ENCODE results near the gene REEP1. TPM values are rescaled to one million over a fixed set of nuclear protein-coding genes. Genes with fewer than 3 reads are reported as not detected.

Gene REEP1
- total and polyA plus RNA-seq, 2 donors (not counting 1 experiment from before 2014, with no cell fraction given) = not detected

- Histone ChIP-seq H4K20me1 (ENCODE audit: control insufficient read depth, insufficient read depth, low read length, poor library complexity, severe bottlenecking) (no peaks in the 10 kb centered on the region), H3K79me2 (ENCODE audit: control insufficient read depth, insufficient read depth, low read length) (peaks cover 48% of the 10 kb centered on the region), H3K9me3 (ENCODE audit: control extremely low read depth in 1 of 3, control insufficient read depth in 2 of 3, insufficient read depth in 1 of 3, low read length in 2 of 3) (no peaks in the 10 kb centered on the region), H3K4me1 (ENCODE audit: control insufficient read depth in 2 of 2, insufficient read depth in 2 of 2, low read length in 2 of 2) (peaks cover 5 to 7% of the 10 kb centered on the region in 2 donors), H3K27me3 (replicated peaks in 1 of 4; ENCODE audit: control extremely low read depth in 1 of 4, control insufficient read depth in 3 of 4, insufficient read depth in 4 of 4, low read length in 3 of 4) (no peaks in the 10 kb centered on the region), H3K27ac (ENCODE audit: low read length in 2 of 2) (no peak overlapping the region), H2AFZ (ENCODE audit: insufficient read depth, low read depth, low read length, poor library complexity, severe bottlenecking) (no peak overlapping the region), H3K36me3 (replicated peaks in 1 of 2; ENCODE audit: control extremely low read depth in 1 of 2, control insufficient read depth in 1 of 2, extremely low read depth in 1 of 2, insufficient read depth in 2 of 2, low read length in 1 of 2) (peaks cover 9 to 54% of the 10 kb centered on the region in 2 experiments), H3K4me3 (ENCODE audit: control extremely low read depth in 1 of 5, extremely low read depth in 1 of 5, insufficient read depth in 1 of 5, low read depth in 2 of 5, low read length in 4 of 5) (no peak overlapping the region), H3K4me2 (replicated peaks; ENCODE audit: low read depth, low read length, poor library complexity, severe bottlenecking) (no peak overlapping the region), H3K9ac (ENCODE audit: low read length) (no peak overlapping the region)
- ChIA-PET POLR2A (no interaction called here), CTCF (no interaction called here)
- peaks cover 18% of the 10 kb centered on the region for H3K4me1 Mint-ChIP-seq
- H3K4me3 Mint-ChIP-seq = no peak overlapping the region
- ATAC-seq (ENCODE audit: low read depth) (no peak), DNase-seq (no peak)
- H3K27me3 Mint-ChIP-seq = no peaks in the 10 kb centered on the region
- no peaks in the 10 kb centered on the region for H3K9me3 Mint-ChIP-seq (ENCODE audit: insufficient read depth)
- H3K27ac Mint-ChIP-seq = no peak overlapping the region
- no peak for TF ChIP-seq EZH2 (IDR thresholded peaks at IDR 0.05; ENCODE audit: borderline replicate concordance, insufficient read depth, low read depth, low read length, poor library complexity, severe bottlenecking)
- TF ChIP-seq CTCF (IDR thresholded peaks at IDR 0.05) = no peak
- intact Hi-C loops (cut with micrococcal nuclease) = no loop called here
- 100% methylated on average over 1 of the region's 1 CpG for WGBS (ENCODE audit: insufficient coverage)
Observed at GRCh38 chr2:86175828-86176227, 161.6 kb downstream of the REEP1 start.

DNA sequence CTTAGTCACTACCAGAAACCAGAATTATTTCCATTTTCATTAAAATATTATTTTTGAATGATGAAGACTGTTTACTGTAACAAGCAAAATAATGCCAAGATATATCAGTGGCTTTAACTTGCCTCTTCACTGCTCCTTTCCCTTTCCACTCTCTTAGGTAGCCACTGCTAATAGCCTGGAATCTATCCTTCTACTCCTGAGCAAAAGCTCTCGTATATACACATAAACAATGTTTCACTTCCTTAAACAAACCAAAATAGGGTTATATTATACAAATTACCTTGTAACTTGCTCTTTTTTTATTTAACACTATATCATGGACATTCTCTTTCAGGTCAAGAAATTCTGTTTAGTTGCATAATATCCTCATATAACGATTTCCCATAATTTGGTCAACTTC, 163.0 kb downstream of the REEP1 start:
- TF ChIP-seq EZH2 (IDR thresholded peaks at IDR 0.05; ENCODE audit: borderline replicate concordance, insufficient read depth, low read depth, low read length, poor library complexity, severe bottlenecking) (no peak), CTCF (IDR thresholded peaks at IDR 0.05) (no peak)
- Histone ChIP-seq H3K27ac (ENCODE audit: low read length in 2 of 2) (no peak overlapping the region), H2AFZ (ENCODE audit: insufficient read depth, low read depth, low read length, poor library complexity, severe bottlenecking) (no peak overlapping the region), H3K27me3 (replicated peaks in 1 of 4; ENCODE audit: control extremely low read depth in 1 of 4, control insufficient read depth in 3 of 4, insufficient read depth in 4 of 4, low read length in 3 of 4) (no peaks in the 10 kb centered on the region), H3K9ac (ENCODE audit: low read length) (peak overlapping the region; percentile 8), H4K20me1 (ENCODE audit: control insufficient read depth, insufficient read depth, low read length, poor library complexity, severe bottlenecking) (no peaks in the 10 kb centered on the region), H3K4me2 (replicated peaks; ENCODE audit: low read depth, low read length, poor library complexity, severe bottlenecking) (peak overlapping the region; percentile 23), H3K79me2 (ENCODE audit: control insufficient read depth, insufficient read depth, low read length) (peaks cover 37% of the 10 kb centered on the region), H3K4me1 (ENCODE audit: control insufficient read depth in 2 of 2, insufficient read depth in 2 of 2, low read length in 2 of 2) (peaks cover 5 to 7% of the 10 kb centered on the region in 2 donors), H3K4me3 (ENCODE audit: control extremely low read depth in 1 of 5, extremely low read depth in 1 of 5, insufficient read depth in 1 of 5, low read depth in 2 of 5, low read length in 4 of 5) (no peak overlapping the region), H3K9me3 (ENCODE audit: control extremely low read depth in 1 of 3, control insufficient read depth in 2 of 3, insufficient read depth in 1 of 3, low read length in 2 of 3) (no peaks in the 10 kb centered on the region), H3K36me3 (replicated peaks in 1 of 2; ENCODE audit: control extremely low read depth in 1 of 2, control insufficient read depth in 1 of 2, extremely low read depth in 1 of 2, insufficient read depth in 2 of 2, low read length in 1 of 2) (peaks cover 12 to 60% of the 10 kb centered on the region in 2 experiments)
- no peak for DNase-seq
- CTCF ChIA-PET = no interaction called here
- Mint-ChIP-seq H3K27me3 (no peaks in the 10 kb centered on the region), H3K9me3 (ENCODE audit: insufficient read depth) (no peaks in the 10 kb centered on the region), H3K4me3 (no peak overlapping the region), H3K4me1 (peaks cover 18% of the 10 kb centered on the region), H3K27ac (no peak overlapping the region)
- WGBS (ENCODE audit: insufficient coverage) = no CpG with 5 or more reads among the region's 2 CpGs
- intact Hi-C loops (cut with micrococcal nuclease) = no loop called here
- POLR2A ChIA-PET = no interaction called here
- no peak for ATAC-seq (ENCODE audit: low read depth)

Data from B cell (primary cell).